Fibroblast of peridontal ligament (primary cell): ENCODE measurements around the gene REEP1.
A peak's percentile ranks its signal among the peaks of the same experiment; 100 is the strongest.
"Not testable (repeated sequence)": the region's sequence is repeated elsewhere in the genome, so short reads cannot be mapped to it uniquely, and the experiment has no call there.

Experiments
- DNase-seq: peaks from one replicate; pipeline ENCODE4 v3.0.0-alpha.2; 2010; ENCODE audit errors: extremely low read depth

Gene REEP1

GRCh38 chr2:86224645-86225355 lies 112.6 kb downstream of the REEP1 start:
- no peak for DNase-seq

- DNase-seq = no peak
Measured at GRCh38 chr2:86223927-86224560, 113.4 kb downstream of the REEP1 start.

GRCh38 chr2:86223140-86223926 lies 114.1 kb downstream of the REEP1 start:
- peak; percentile 49 for DNase-seq

GRCh38 chr2:86221066-86221684 lies 116.3 kb downstream of the REEP1 start:
- DNase-seq = peak; percentile 59

GRCh38 chr2:86219896-86220295 lies 117.5 kb downstream of the REEP1 start:
- DNase-seq = no peak

- no peak for DNase-seq
Measured at GRCh38 chr2:86218124-86218523, 119.3 kb downstream of the REEP1 start.

- peak; percentile 47 for DNase-seq
Measured at GRCh38 chr2:86216575-86217555, 120.6 kb downstream of the REEP1 start.

- DNase-seq = no peak
Measured at GRCh38 chr2:86214503-86214832, 123.0 kb downstream of the REEP1 start.

GRCh38 chr2:86213699-86214502 lies 123.5 kb downstream of the REEP1 start:
- DNase-seq = no peak

GRCh38 chr2:86213056-86213455 lies 124.4 kb downstream of the REEP1 start:
- no peak for DNase-seq

- DNase-seq = no peak
Measured at GRCh38 chr2:86211796-86212188, 125.6 kb downstream of the REEP1 start.

GRCh38 chr2:86211033-86211795 lies 126.2 kb downstream of the REEP1 start:
- DNase-seq = no peak

- DNase-seq = no peak
Measured at GRCh38 chr2:86204458-86204857, 133.0 kb downstream of the REEP1 start.

GRCh38 chr2:86203614-86204013 lies 133.8 kb downstream of the REEP1 start:
- DNase-seq = no peak

GRCh38 chr2:86202702-86203101 lies 134.7 kb downstream of the REEP1 start:
- DNase-seq = no peak

GRCh38 chr2:86202336-86202692 lies 135.1 kb downstream of the REEP1 start:
- DNase-seq = no peak

- peak; percentile 56 for DNase-seq
Measured at GRCh38 chr2:86201671-86202335, 135.6 kb downstream of the REEP1 start.

GRCh38 chr2:86200564-86200963 lies 136.9 kb downstream of the REEP1 start:
- not testable (repeated sequence) for DNase-seq

- no peak for DNase-seq
Measured at GRCh38 chr2:86199834-86200177, 137.6 kb downstream of the REEP1 start.
